Frontal cortex (tissue), 4 donors: ENCODE measurements around the gene STXBP1. TPM values are rescaled to one million over a fixed set of nuclear protein-coding genes. Genes with fewer than 3 reads are reported as not detected.

Experiments
- DNase-seq, 2 donors: peaks; one replicate each; pipeline ENCODE4 v3.0.0; 2012; ENCODE audit warnings: low spot score in 2 of 2
- FAIRE-seq: peaks from 2 replicates; lab custom pipeline; 2012; peaks lifted over from hg19 to GRCh38; lab: Jason Lieb, UNC
- total RNA-seq: library from RNA; depleted of rRNA; stranded (reverse); fragments of >200 nt; gene quantifications from one replicate; pipeline ENCODE4 v1.2.3, GENCODE V29; 2014
- donor health status: control.
- donor health status: control.
- donor health status: control.

Gene STXBP1
- total RNA-seq, 1 donor from 2014 or later: 63.2 TPM

GRCh38 chr9:127644146-127644827 lies 32.2 kb downstream of the STXBP1 start:
- no peak for FAIRE-seq

GRCh38 chr9:127644943-127645342 lies 32.9 kb downstream of the STXBP1 start:
- FAIRE-seq: no peak

More at GRCh38 chr9:127644146-127644827, 32.2 kb downstream of the STXBP1 start:
- DNase-seq: no peak

GRCh38 chr9:127647451-127647850 lies 35.4 kb downstream of the STXBP1 start:
- FAIRE-seq: no peak

More at GRCh38 chr9:127644943-127645342, 32.9 kb downstream of the STXBP1 start:
- DNase-seq: no peak

GRCh38 chr9:127650518-127650917 lies 38.4 kb downstream of the STXBP1 start:
- no peak for DNase-seq
- FAIRE-seq: no peak

More at GRCh38 chr9:127647451-127647850, 35.4 kb downstream of the STXBP1 start:
- no peak for DNase-seq

GRCh38 chr9:127651697-127652610 lies 39.9 kb downstream of the STXBP1 start:
- no peak for FAIRE-seq
- no peak for DNase-seq

- DNase-seq (no peak), FAIRE-seq (no peak)
These were observed 40.7 kb downstream of the STXBP1 start for GRCh38 chr9:127652733-127653132.

- FAIRE-seq (no peak), DNase-seq (no peak)
These were observed 42.5 kb downstream of the STXBP1 start for GRCh38 chr9:127654619-127655018.

- no peak for FAIRE-seq
- DNase-seq: no peak
These were observed 46.4 kb downstream of the STXBP1 start for GRCh38 chr9:127658428-127658827.

GRCh38 chr9:127660886-127661741 lies 49.0 kb downstream of the STXBP1 start:
- DNase-seq (no peak), FAIRE-seq (no peak)

GRCh38 chr9:127662617-127663016 lies 50.5 kb downstream of the STXBP1 start:
- DNase-seq (no peak), FAIRE-seq (no peak)

GRCh38 chr9:127664324-127664677 lies 52.2 kb downstream of the STXBP1 start:
- FAIRE-seq (no peak), DNase-seq (no peak)

- no peak for FAIRE-seq
- DNase-seq: no peak
These were observed 52.8 kb downstream of the STXBP1 start for GRCh38 chr9:127664678-127665507.

GRCh38 chr9:127667127-127667844 lies 55.2 kb downstream of the STXBP1 start:
- DNase-seq (no peak), FAIRE-seq (no peak)

GRCh38 chr9:127667906-127668305 lies 55.8 kb downstream of the STXBP1 start:
- no peak for DNase-seq
- FAIRE-seq: no peak

GRCh38 chr9:127673234-127673633 lies 61.2 kb downstream of the STXBP1 start:
- DNase-seq (no peak), FAIRE-seq (no peak)

GRCh38 chr9:127676638-127677037 lies 64.6 kb downstream of the STXBP1 start:
- DNase-seq: no peak
- no peak for FAIRE-seq

- DNase-seq (no peak), FAIRE-seq (no peak)
These were observed 67.4 kb downstream of the STXBP1 start for GRCh38 chr9:127679506-127679905.

- no peak for DNase-seq
These were observed 68.1 kb downstream of the STXBP1 start for GRCh38 chr9:127680226-127680625.

GRCh38 chr9:127680846-127681245 lies 68.8 kb downstream of the STXBP1 start:
- FAIRE-seq (no peak), DNase-seq (no peak)

More at GRCh38 chr9:127680226-127680625, 68.1 kb downstream of the STXBP1 start:
- no peak for FAIRE-seq
